Esophagus muscularis mucosa (tissue), 4 donors: ENCODE data around the gene GMDS. TPM values are rescaled to one million over a fixed set of nuclear protein-coding genes. Genes with fewer than 3 reads are reported as not detected.

Experiments
- DNase-seq: peaks from one replicate; pipeline ENCODE4 v3.0.0-alpha.2; 2017; ENCODE audit errors: extremely low spot score
- H3K27ac ChIP-seq, 4 donors: fragments of 200-600 bp; sonication (generic); replicated peaks in 1 of 4; 1 replicate in 3 of 4; 2 replicates in 1 of 4; pipeline ENCODE4 v1.5.1; 2016 to 2019; ENCODE audit warnings: mild to moderate bottlenecking in 1 of 4
- H3K27me3 ChIP-seq, 4 donors: fragments of 200-600 bp; sonication (generic); one replicate each; pipeline versions ENCODE4 v1.5.1 to v1.6.0; 2016 to 2019
- H3K36me3 ChIP-seq, 4 donors: fragments of 200-600 bp; sonication (generic); one replicate each; pipeline ENCODE4 v1.5.1; 2016 to 2019
- H3K4me1 ChIP-seq, 4 donors: fragments of 200-600 bp; sonication (generic); one replicate each; pipeline ENCODE4 v1.5.1; 2016 to 2019
- H3K4me3 ChIP-seq, 4 donors: fragments of 200-600 bp; sonication (generic); 1 replicate in 2 of 4; 2 replicates in 2 of 4; pipeline ENCODE4 v1.5.1; 2016 to 2019; ENCODE audit warnings: mild to moderate bottlenecking in 4 of 4, moderate library complexity in 1 of 4
- H3K9me3 ChIP-seq, 4 donors: fragments of 200-600 bp; sonication (generic); 1 replicate in 3 of 4; 2 replicates in 1 of 4; pipeline ENCODE4 v1.5.1; 2016 to 2019
- CTCF ChIP-seq, 3 experiments: fragments of 200-600 bp in 2 of 3; fragments of 450-650 bp in 1 of 3; sonication (generic) in 2 of 3; IDR thresholded peaks; one replicate each; pipeline ENCODE4 v1.5.1; 2017 to 2019; ENCODE audit warnings: antibody characterized with exemption in 3 of 3, mild to moderate bottlenecking in 2 of 3, moderate library complexity in 1 of 3
- EP300 ChIP-seq: sonication (generic); formaldehyde crosslinking; IDR thresholded peaks from one replicate; pipeline ENCODE4 v1.6.1; 2017; ENCODE audit warnings: antibody characterized with exemption
- POLR2A ChIP-seq: fragments of 450-650 bp; IDR thresholded peaks from one replicate; pipeline ENCODE4 v1.6.1; 2017; ENCODE audit warnings: antibody characterized with exemption, moderate library complexity, mild to moderate bottlenecking, low read depth
- POLR2AphosphoS5 ChIP-seq, 2 donors: sonication (generic); formaldehyde crosslinking; IDR thresholded peaks; one replicate each; pipeline ENCODE4 v1.6.1; 2017; ENCODE audit warnings: antibody characterized with exemption in 2 of 2
- WGBS: methylation state at CpG from one replicate; pipeline ENCODE4 v1.1.5; 2018; 5-methylcytosine and 5-hydroxymethylcytosine counted together
- intact Hi-C: fragments of 100-400 bp; cut with DNase I; formaldehyde crosslinking; loops from one replicate; pipeline ENCODE4 v1.15.1; 2023
- total RNA-seq, 4 donors: library from RNA; depleted of rRNA; stranded (reverse); fragments of >200 nt; gene quantifications; one replicate each; pipeline versions ENCODE4 v1.1.0 to v1.2.1, GENCODE V29; 2016

GMDS gene
- total RNA-seq, 4 donors from 2014 or later, result 3.6 to 14.1 (median 6.0) TPM

GRCh38 chr6:2028457-2029038, 216.9 kb downstream of the GMDS start:
- TF ChIP-seq POLR2A (no peak), POLR2AphosphoS5 (IDR thresholded peaks at IDR 0.05) (peak; percentile 16 to 43)
- Histone ChIP-seq H3K4me3 (no peak overlapping the region), H3K4me1 (peaks cover 0 to 7% (median 3%) of the 10 kb centered on the region in 4 donors), H3K36me3 (no peaks in the 10 kb centered on the region), H3K27me3 (no peaks in the 10 kb centered on the region), H3K9me3 (no peaks in the 10 kb centered on the region), H3K27ac (no peak overlapping the region)
- intact Hi-C loops, result no loop called here
- 33% methylated on average over 6 of the region's 6 CpGs for WGBS
- no peak for DNase-seq

- TF ChIP-seq POLR2AphosphoS5 (IDR thresholded peaks at IDR 0.05) (no peak), EP300 (no peak), CTCF (IDR thresholded peaks at IDR 0.05) (no peak), POLR2A (no peak)
- H3K36me3 ChIP-seq, result no peaks in the 10 kb centered on the region
- H3K9me3 ChIP-seq, result no peaks in the 10 kb centered on the region
- intact Hi-C loops, result no loop called here
- WGBS, result 94% methylated on average over 7 of the region's 7 CpGs
- H3K4me3 ChIP-seq, result no peak overlapping the region
- peaks cover 4 to 17% (median 11%) of the 10 kb centered on the region in 4 donors for H3K4me1 ChIP-seq
- no peak for DNase-seq
- no peak overlapping the region for H3K27ac ChIP-seq
- H3K27me3 ChIP-seq, result no peaks in the 10 kb centered on the region
These were observed 219.3 kb downstream of the GMDS start for GRCh38 chr6:2026133-2026532.

GRCh38 chr6:2021713-2022125, 223.7 kb downstream of the GMDS start:
- intact Hi-C loops, result no loop called here
- Histone ChIP-seq H3K27me3 (no peaks in the 10 kb centered on the region), H3K36me3 (no peaks in the 10 kb centered on the region), H3K9me3 (no peaks in the 10 kb centered on the region), H3K4me1 (peaks cover 10 to 15% (median 12%) of the 10 kb centered on the region in 4 donors), H3K27ac (no peak overlapping the region), H3K4me3 (no peak overlapping the region)
- DNase-seq, result no peak
- TF ChIP-seq CTCF (IDR thresholded peaks at IDR 0.05), result no peak
- no peak for TF ChIP-seq EP300
- TF ChIP-seq POLR2A, result no peak
- TF ChIP-seq POLR2AphosphoS5 (IDR thresholded peaks at IDR 0.05), result peak in 1 of 2 donors; percentile 64
- 68% methylated on average over 4 of the region's 4 CpGs for WGBS

GRCh38 chr6:2020909-2021308, 224.5 kb downstream of the GMDS start:
- peaks cover 0 to 4% (median 0%) of the 10 kb centered on the region in 4 donors for H3K9me3 ChIP-seq
- DNase-seq, result no peak
- H3K36me3 ChIP-seq, result no peaks in the 10 kb centered on the region
- H3K4me3 ChIP-seq, result no peak overlapping the region
- TF ChIP-seq POLR2AphosphoS5 (IDR thresholded peaks at IDR 0.05), result peak in 1 of 2 donors; percentile 38
- no peak for TF ChIP-seq EP300
- TF ChIP-seq POLR2A, result no peak
- TF ChIP-seq CTCF (IDR thresholded peaks at IDR 0.05), result no peak
- peak overlapping the region in 1 of 4 donors; percentile 17 for H3K27ac ChIP-seq
- H3K27me3 ChIP-seq, result no peaks in the 10 kb centered on the region
- intact Hi-C loops, result no loop called here
- peaks cover 10 to 15% (median 12%) of the 10 kb centered on the region in 4 donors for H3K4me1 ChIP-seq

GRCh38 chr6:2019051-2019450, 226.4 kb downstream of the GMDS start:
- no peak for DNase-seq
- Histone ChIP-seq H3K27me3 (no peaks in the 10 kb centered on the region), H3K4me3 (no peak overlapping the region), H3K36me3 (no peaks in the 10 kb centered on the region), H3K4me1 (peaks cover 10 to 15% (median 12%) of the 10 kb centered on the region in 4 donors), H3K9me3 (peaks cover 0 to 14% (median 11%) of the 10 kb centered on the region in 4 donors), H3K27ac (no peak overlapping the region)
- TF ChIP-seq POLR2A, result no peak
- intact Hi-C loops, result no loop called here

- no peak for TF ChIP-seq POLR2AphosphoS5 (IDR thresholded peaks at IDR 0.05)
- Histone ChIP-seq H3K36me3 (no peaks in the 10 kb centered on the region), H3K27ac (no peak overlapping the region), H3K27me3 (no peaks in the 10 kb centered on the region), H3K9me3 (peaks cover 0 to 14% (median 11%) of the 10 kb centered on the region in 4 donors), H3K4me1 (peaks cover 2 to 5% (median 4%) of the 10 kb centered on the region in 4 donors), H3K4me3 (no peak overlapping the region)
- WGBS, result 94% methylated on average over 4 of the region's 4 CpGs
- DNase-seq, result no peak
- intact Hi-C loops, result no loop called here
These were observed 229.4 kb downstream of the GMDS start for GRCh38 chr6:2016040-2016439.
